HepG2 (cell line): Measurements from ENCODE around the gene IP6K1. TPM values are rescaled to one million over a fixed set of nuclear protein-coding genes. Genes with fewer than 3 reads are reported as not detected.

Source experiments
- GFI1 ChIP-seq: sonication (generic); formaldehyde crosslinking; IDR thresholded peaks from 2 replicates; pipeline ENCODE4 v1.5.0; 2020; ENCODE audit warnings: missing genetic modification reagents, mild to moderate bottlenecking, borderline replicate concordance
- HHEX ChIP-seq: IDR thresholded peaks from 2 replicates; pipeline ENCODE4 v1.6.1; 2016; ENCODE audit warnings: control low read depth
- IKZF4 ChIP-seq: sonication (generic); formaldehyde crosslinking; IDR thresholded peaks from 2 replicates; pipeline ENCODE4 v1.5.1; 2020; ENCODE audit warnings: borderline replicate concordance, mild to moderate bottlenecking, low read depth, missing genetic modification reagents; ENCODE audit errors: not compliant biosample characterization
- KDM3A ChIP-seq: IDR thresholded peaks from 2 replicates; pipeline ENCODE4 v1.6.1; 2018; ENCODE audit warnings: low read depth, missing compliant biosample characterization
- KDM5B ChIP-seq: sonication (generic); formaldehyde crosslinking; IDR thresholded peaks from 2 replicates; pipeline ENCODE4 v1.4.0; 2020; ENCODE audit warnings: missing genetic modification reagents, mild to moderate bottlenecking, borderline replicate concordance
- KMT2A ChIP-seq: sonication (generic); formaldehyde crosslinking; IDR thresholded peaks from 2 replicates; pipeline ENCODE4 v1.4.0; 2020; ENCODE audit warnings: missing genetic modification reagents
- PHF21A ChIP-seq: sonication (generic); formaldehyde crosslinking; IDR thresholded peaks from 2 replicates; pipeline ENCODE4 v1.5.0; 2020; ENCODE audit warnings: mild to moderate bottlenecking, missing genetic modification reagents
- POGZ ChIP-seq: sonication (generic); formaldehyde crosslinking; IDR thresholded peaks from 2 replicates; pipeline ENCODE4 v1.4.0; 2020; ENCODE audit warnings: mild to moderate bottlenecking, missing genetic modification reagents
- POLR2G ChIP-seq: fragments of 200-400 bp; formaldehyde crosslinking; IDR thresholded peaks from 2 replicates; pipeline ENCODE4 v1.6.1; 2018; ENCODE audit warnings: mild to moderate bottlenecking, low read depth, low read length, moderate library complexity
- TBL1XR1 ChIP-seq: fragments of 150-350 bp; IDR thresholded peaks from 2 replicates; pipeline ENCODE4 v1.6.1; 2014; ENCODE audit warnings: borderline replicate concordance, low read length; ENCODE audit not compliant: partially characterized antibody
- ZKSCAN8 ChIP-seq: IDR thresholded peaks from 2 replicates; pipeline ENCODE4 v1.6.1; 2016; ENCODE audit warnings: borderline replicate concordance, missing genetic modification reagents, missing compliant biosample characterization
- ZNF556 ChIP-seq: sonication (generic); formaldehyde crosslinking; IDR thresholded peaks from 2 replicates; pipeline ENCODE4 v1.4.0; 2020; ENCODE audit warnings: mild to moderate bottlenecking, missing genetic modification reagents, borderline replicate concordance
- ZNF564 ChIP-seq: sonication (generic); formaldehyde crosslinking; IDR thresholded peaks from 2 replicates; pipeline ENCODE4 v1.8.1; 2023; ENCODE audit warnings: mild to moderate bottlenecking, missing genetic modification reagents
- ZNF629 ChIP-seq: sonication (generic); formaldehyde crosslinking; conservative IDR thresholded peaks from 2 replicates; pipeline ENCODE4 v1.5.0; 2020; ENCODE audit warnings: missing genetic modification reagents
- ZSCAN20 ChIP-seq: sonication (generic); formaldehyde crosslinking; IDR thresholded peaks from 2 replicates; pipeline ENCODE4 v1.4.0; 2020; ENCODE audit warnings: missing genetic modification reagents, mild to moderate bottlenecking, borderline replicate concordance
- polyA plus RNA-seq, 8 experiments: library from polyadenylated mRNA; depleted of rRNA in 3 of 8; stranded (reverse) in 7 of 8; unstranded in 1 of 8; fragments of >200 nt; fragmentation: Illumina TruSeq in 4 of 8; extraction: Trizol in 4 of 8; gene quantifications; 2 replicates each; pipeline versions ENCODE4 v1.2.1 to v1.2.3, GENCODE V29; 2011 to 2016; ENCODE audit warnings: low read depth in 4 of 8, missing spikeins in 1 of 8, mixed read lengths in 1 of 8; ENCODE audit not compliant: insufficient read depth in 1 of 8
- total RNA-seq, 5 experiments: library from RNA; depleted of rRNA; stranded (reverse); fragments of >200 nt; fragmentation: Illumina TruSeq; extraction: Trizol; gene quantifications; 2 replicates each; pipeline ENCODE4 v1.2.3, GENCODE V29; 2016; ENCODE audit warnings: low read depth in 1 of 5
- TF ChIP-seq, protein P1 (sequence below): fragments of 450-650 bp; IDR thresholded peaks from 2 replicates; pipeline ENCODE4 v1.6.1; 2016
- TF ChIP-seq, protein P2 (sequence below): sonication (generic); formaldehyde crosslinking; IDR thresholded peaks from 2 replicates; pipeline ENCODE4 v1.8.1; 2023; ENCODE audit warnings: mild to moderate bottlenecking, inconsistent platforms, moderate library complexity, missing genetic modification reagents, borderline replicate concordance
- TF ChIP-seq, protein P3 (sequence below): sonication (generic); formaldehyde crosslinking; IDR thresholded peaks from 2 replicates; pipeline ENCODE4 v1.8.0; 2022; ENCODE audit warnings: low read depth, missing genetic modification reagents
- TF ChIP-seq, protein P4 (sequence below): sonication (generic); formaldehyde crosslinking; IDR thresholded peaks from 2 replicates; pipeline ENCODE4 v1.4.0; 2020; ENCODE audit warnings: missing genetic modification reagents, borderline replicate concordance
- TF ChIP-seq, protein P5 (sequence below): sonication (generic); formaldehyde crosslinking; IDR thresholded peaks from 2 replicates; pipeline ENCODE4 v1.4.0; 2020; ENCODE audit warnings: missing genetic modification reagents

The IP6K1 gene
- total and polyA plus RNA-seq, 2 of the 13 experiments (the other 11 are each of a cell fraction or from before 2014, with no cell fraction given) = 17.7 to 29.7 TPM

DNA sequence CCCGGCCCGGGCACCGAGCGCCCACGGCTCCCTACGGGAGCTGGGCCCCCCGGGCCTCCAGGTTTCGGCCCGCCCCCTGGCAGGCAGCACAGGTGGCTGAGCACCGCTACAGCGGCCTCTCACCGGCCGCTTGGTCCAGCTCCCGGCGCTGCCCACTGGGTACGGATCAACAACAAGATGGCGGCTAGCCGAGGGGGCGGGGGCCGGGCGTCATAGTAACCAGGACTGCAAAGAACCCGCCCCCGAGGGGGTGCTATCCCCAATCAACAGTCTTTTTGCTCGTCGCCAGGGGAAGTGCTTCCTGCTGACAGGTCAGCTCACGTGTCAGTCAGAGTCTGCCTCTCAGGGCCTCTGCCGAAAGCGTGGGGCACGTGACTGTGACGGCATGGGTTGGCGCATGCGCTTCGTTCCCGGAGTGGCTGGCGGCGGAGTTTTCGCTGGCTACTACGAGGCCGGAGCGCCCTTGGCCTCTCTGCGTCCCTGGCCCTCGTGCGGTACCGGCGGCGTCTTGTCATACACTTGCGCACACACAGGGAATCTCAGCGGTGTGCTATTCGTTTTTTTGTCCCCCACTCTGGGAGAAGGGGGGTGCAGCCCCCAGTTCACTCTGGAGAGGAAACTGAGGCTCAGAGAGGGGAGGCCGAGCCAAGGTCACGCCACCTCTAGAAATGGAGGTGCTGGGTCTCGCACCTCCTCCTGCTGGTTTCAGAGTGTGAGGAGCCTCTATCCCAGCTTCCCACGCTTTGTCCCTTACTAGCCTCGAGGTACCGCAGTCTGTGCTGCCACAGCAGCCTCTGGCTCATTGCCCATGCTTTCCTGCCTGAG, at the start of gene IP6K1 (continued):
- TF ChIP-seq ZNF629 (CRISPR knock-in tag) (no peak), KMT2A (CRISPR knock-in tag) (peak; percentile 84), ZSCAN20 (CRISPR knock-in tag) (peak; percentile 89), KDM3A (0 out of 2 replicates have a peak, but pooled peaks have one; percentile 26), ZKSCAN8 (CRISPR knock-in tag) (no peak), ZNF556 (peak; percentile 64; the same call in 1 of the 2 replicates), PHF21A (CRISPR knock-in tag) (no peak), KDM5B (CRISPR knock-in tag) (peak; percentile 80; the same call in 1 of the 2 replicates), ZNF564 (CRISPR knock-in tag) (0 out of 2 replicates have a peak, but pooled peaks have one; percentile 13), IKZF4 (CRISPR knock-in tag) (no peak), TBL1XR1 (no peak), POLR2G (peak; percentile 95), GFI1 (CRISPR knock-in tag) (no peak; the same call in 1 of the 2 replicates), POGZ (peak; percentile 76), HHEX (CRISPR knock-in tag) (no peak)
- TF ChIP-seq, protein P1, sequence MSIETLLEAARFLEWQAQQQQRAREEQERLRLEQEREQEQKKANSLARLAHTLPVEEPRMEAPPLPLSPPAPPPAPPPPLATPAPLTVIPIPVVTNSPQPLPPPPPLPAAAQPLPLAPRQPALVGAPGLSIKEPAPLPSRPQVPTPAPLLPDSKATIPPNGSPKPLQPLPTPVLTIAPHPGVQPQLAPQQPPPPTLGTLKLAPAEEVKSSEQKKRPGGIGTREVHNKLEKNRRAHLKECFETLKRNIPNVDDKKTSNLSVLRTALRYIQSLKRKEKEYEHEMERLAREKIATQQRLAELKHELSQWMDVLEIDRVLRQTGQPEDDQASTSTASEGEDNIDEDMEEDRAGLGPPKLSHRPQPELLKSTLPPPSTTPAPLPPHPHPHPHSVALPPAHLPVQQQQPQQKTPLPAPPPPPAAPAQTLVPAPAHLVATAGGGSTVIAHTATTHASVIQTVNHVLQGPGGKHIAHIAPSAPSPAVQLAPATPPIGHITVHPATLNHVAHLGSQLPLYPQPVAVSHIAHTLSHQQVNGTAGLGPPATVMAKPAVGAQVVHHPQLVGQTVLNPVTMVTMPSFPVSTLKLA = peak; percentile 90
- TF ChIP-seq, protein P2, sequence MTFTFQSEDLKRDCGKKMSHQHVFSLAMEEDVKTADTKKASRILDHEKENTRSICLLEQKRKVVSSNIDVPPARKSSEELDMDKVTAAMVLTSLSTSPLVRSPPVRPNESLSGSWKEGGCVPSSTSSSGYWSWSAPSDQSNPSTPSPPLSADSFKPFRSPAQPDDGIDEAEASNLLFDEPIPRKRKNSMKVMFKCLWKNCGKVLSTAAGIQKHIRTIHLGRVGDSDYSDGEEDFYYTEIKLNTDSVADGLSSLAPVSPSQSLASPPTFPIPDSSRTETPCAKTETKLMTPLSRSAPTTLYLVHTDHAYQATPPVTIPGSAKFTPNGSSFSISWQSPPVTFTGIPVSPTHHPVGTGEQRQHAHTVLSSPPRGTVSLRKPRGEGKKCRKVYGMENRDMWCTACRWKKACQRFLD (CRISPR knock-in tag) = no peak
- TF ChIP-seq, protein P3, sequence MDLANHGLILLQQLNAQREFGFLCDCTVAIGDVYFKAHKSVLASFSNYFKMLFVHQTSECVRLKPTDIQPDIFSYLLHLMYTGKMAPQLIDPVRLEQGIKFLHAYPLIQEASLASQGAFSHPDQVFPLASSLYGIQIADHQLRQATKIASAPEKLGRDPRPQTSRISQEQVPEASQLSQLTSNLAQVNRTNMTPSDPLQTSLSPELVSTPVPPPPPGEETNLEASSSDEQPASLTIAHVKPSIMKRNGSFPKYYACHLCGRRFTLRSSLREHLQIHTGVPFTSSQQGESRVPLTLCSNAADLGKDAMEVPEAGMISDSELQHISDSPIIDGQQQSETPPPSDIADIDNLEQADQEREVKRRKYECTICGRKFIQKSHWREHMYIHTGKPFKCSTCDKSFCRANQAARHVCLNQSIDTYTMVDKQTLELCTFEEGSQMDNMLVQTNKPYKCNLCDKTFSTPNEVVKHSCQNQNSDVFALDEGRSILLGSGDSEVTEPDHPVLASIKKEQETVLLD = peak; percentile 46; the same call in 1 of the 2 replicates
- TF ChIP-seq, protein P4, sequence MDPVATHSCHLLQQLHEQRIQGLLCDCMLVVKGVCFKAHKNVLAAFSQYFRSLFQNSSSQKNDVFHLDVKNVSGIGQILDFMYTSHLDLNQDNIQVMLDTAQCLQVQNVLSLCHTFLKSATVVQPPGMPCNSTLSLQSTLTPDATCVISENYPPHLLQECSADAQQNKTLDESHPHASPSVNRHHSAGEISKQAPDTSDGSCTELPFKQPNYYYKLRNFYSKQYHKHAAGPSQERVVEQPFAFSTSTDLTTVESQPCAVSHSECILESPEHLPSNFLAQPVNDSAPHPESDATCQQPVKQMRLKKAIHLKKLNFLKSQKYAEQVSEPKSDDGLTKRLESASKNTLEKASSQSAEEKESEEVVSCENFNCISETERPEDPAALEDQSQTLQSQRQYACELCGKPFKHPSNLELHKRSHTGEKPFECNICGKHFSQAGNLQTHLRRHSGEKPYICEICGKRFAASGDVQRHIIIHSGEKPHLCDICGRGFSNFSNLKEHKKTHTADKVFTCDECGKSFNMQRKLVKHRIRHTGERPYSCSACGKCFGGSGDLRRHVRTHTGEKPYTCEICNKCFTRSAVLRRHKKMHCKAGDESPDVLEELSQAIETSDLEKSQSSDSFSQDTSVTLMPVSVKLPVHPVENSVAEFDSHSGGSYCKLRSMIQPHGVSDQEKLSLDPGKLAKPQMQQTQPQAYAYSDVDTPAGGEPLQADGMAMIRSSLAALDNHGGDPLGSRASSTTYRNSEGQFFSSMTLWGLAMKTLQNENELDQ (CRISPR knock-in tag) = peak; percentile 32; the same call in 1 of the 2 replicates
- TF ChIP-seq, protein P5, sequence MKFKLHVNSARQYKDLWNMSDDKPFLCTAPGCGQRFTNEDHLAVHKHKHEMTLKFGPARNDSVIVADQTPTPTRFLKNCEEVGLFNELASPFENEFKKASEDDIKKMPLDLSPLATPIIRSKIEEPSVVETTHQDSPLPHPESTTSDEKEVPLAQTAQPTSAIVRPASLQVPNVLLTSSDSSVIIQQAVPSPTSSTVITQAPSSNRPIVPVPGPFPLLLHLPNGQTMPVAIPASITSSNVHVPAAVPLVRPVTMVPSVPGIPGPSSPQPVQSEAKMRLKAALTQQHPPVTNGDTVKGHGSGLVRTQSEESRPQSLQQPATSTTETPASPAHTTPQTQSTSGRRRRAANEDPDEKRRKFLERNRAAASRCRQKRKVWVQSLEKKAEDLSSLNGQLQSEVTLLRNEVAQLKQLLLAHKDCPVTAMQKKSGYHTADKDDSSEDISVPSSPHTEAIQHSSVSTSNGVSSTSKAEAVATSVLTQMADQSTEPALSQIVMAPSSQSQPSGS (CRISPR knock-in tag) = peak; percentile 73; the same call in 1 of the 2 replicates
